Measurements from ENCODE around the gene SLAMF7.

SLAMF7 gene

DNA sequence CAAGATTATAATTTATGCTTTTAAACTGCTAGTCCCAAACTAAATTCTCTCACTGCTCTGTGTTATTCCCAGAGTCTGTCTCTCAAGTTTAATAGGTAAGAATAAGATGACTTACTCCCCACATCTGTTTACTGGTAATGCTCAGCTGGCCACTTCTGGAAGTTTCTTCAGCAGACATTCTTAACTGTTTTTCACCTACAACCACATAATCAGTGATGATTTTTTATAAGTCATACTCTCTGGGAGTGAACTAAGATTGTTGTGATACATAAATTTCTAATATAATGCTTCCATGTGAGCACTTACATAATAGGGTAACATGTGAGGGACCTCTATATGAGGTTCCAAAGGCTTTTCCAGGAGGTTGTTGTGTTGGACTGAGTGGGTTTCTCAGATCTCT is 8.7 kb downstream of the SLAMF7 start:
- TF ChIP-seq POLR2A (IDR thresholded peaks at IDR 0.05; ENCODE audit: low read length) (no peak), GATA1 (IDR thresholded peaks at IDR 0.05; ENCODE audit: low read depth, low read length) (no peak)

GRCh38 chr1:160748181-160748877 is 9.3 kb downstream of the SLAMF7 start:
- TF ChIP-seq GATA1 (IDR thresholded peaks at IDR 0.05; ENCODE audit: low read depth, low read length) (no peak), POLR2A (IDR thresholded peaks at IDR 0.05; ENCODE audit: low read length) (no peak)
- peak; percentile 19 to 31 for DNase-seq

More for the DNA sequence above, 8.7 kb downstream of the SLAMF7 start:
- no peak for DNase-seq

- no peak for DNase-seq
- no peak for TF ChIP-seq POLR2A (IDR thresholded peaks at IDR 0.05; ENCODE audit: low read length)
- TF ChIP-seq GATA1 (IDR thresholded peaks at IDR 0.05; ENCODE audit: low read depth, low read length): no peak
Observed at GRCh38 chr1:160748878-160749269, 9.8 kb downstream of the SLAMF7 start.

DNA sequence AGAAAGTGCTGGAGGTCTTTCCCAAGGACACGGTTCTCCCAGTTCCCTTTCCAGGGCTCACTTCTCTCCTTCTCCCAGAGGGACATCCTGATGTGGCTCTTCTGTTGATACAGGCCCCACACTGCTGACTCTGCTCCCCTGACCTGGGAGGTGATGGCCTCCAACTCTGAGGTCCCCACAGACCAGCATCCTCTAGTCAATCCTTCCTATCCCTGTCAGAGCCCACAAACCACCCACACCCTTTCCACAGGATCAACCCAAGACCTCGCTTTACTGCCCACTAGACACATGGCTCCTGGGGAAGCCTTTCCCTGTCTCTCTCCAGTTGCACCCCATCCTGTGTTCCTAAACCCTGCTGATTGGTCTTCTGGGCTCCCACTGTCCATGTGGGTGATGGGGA is 11.6 kb downstream of the SLAMF7 start:
- TF ChIP-seq POLR2A (IDR thresholded peaks at IDR 0.05; ENCODE audit: low read length): no peak
- no peak for TF ChIP-seq GATA1 (IDR thresholded peaks at IDR 0.05; ENCODE audit: low read depth, low read length)
- DNase-seq: no peak

- TF ChIP-seq POLR2A (IDR thresholded peaks at IDR 0.05; ENCODE audit: low read length) (no peak), GATA1 (IDR thresholded peaks at IDR 0.05; ENCODE audit: low read depth, low read length) (no peak)
- DNase-seq: no peak
Observed at GRCh38 chr1:160752406-160752805, 13.4 kb downstream of the SLAMF7 start.

GRCh38 chr1:160752924-160753323 is 13.9 kb downstream of the SLAMF7 start:
- TF ChIP-seq GATA1 (IDR thresholded peaks at IDR 0.05; ENCODE audit: low read depth, low read length): no peak
- no peak for TF ChIP-seq POLR2A (IDR thresholded peaks at IDR 0.05; ENCODE audit: low read length)
- no peak for DNase-seq

- DNase-seq: no peak
- TF ChIP-seq POLR2A (IDR thresholded peaks at IDR 0.05; ENCODE audit: low read length) (no peak), GATA1 (IDR thresholded peaks at IDR 0.05; ENCODE audit: low read depth, low read length) (no peak)
Observed at GRCh38 chr1:160753594-160753993, 14.5 kb downstream of the SLAMF7 start.

DNA sequence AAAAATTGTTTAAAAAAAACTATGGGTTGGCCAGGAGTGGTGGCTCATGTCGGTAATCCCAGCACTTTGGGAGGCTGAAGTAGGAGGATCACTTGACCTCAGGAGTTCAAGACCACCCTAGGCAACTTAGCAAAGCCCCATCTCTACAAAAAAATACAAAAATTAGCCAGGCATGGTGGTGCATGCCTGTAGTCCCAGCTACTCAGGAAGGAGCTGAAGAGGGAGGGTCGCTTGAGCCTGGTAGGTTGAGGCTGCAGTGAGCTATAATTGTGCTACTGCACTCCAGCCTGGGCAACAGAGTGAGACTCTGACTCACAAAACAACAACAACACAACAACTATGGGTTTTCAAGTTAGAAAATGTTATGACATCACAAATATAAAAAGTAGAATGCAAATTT is 16.4 kb downstream of the SLAMF7 start:
- no peak for TF ChIP-seq POLR2A (IDR thresholded peaks at IDR 0.05; ENCODE audit: low read length)
- TF ChIP-seq GATA1 (IDR thresholded peaks at IDR 0.05; ENCODE audit: low read depth, low read length): no peak

DNA sequence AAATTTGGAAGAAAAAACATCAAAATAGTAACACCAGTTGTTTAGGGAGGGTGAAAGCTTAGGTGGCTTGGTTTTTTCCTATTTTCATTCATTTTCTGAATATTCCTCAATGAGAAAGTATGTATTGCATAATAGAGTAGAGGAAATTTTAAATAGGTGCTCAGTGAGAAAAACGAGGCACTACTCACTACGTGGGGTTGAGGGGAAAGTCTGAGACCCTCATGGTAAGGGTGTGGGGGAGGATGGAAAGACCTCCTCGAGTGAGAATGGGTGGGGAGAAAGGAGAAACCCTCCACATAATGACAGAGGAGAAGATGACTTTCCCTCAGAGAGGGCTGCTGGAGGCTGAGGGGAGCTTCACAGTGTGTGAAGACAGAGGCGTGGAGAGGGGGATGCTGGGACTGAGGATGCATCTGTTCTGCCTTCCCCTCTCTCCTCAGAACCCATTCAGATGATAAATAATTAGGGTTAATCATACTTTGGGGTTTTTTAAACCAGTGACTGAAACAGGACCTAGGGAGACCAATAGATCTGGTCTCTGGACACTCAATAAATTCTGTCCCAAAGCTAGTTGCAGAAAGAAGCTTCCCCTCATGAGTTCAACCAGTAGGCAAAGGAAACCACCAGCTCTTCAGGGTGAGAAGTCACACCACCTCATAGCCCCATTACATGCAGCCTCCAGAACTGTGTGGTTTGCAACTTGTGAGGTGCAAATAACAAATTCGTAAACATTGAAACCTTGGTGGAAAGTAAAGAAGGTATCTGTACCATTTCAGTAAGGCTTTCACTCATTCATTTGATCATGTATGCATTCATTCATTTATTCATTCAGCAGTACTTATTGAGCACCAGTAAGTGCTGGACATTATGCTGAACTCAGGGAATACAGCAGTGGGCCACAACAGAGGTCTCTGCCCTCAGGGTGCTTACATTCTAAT is 17.1 kb downstream of the SLAMF7 start:
- no peak for DNase-seq
- TF ChIP-seq POLR2A (IDR thresholded peaks at IDR 0.05; ENCODE audit: low read length): no peak
- no peak for TF ChIP-seq GATA1 (IDR thresholded peaks at IDR 0.05; ENCODE audit: low read depth, low read length)

More for the DNA sequence above, 16.4 kb downstream of the SLAMF7 start:
- no peak for DNase-seq

DNA sequence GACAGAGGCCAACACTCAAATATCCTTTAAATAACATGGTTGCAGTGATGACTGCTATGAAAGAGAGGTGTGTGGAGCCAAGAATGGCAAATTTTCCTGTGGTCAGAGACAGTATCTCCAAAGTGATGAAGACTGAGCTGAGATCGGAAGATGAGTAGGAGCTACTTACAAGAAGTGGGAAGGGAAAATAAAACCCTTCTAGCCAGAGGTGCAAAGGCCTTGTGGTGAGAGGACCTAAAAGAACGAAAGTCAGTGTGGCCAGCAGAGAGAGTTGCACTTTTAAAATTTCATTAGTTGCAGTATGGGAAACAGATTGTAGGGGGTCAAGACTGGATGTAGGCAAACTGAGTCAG is 17.8 kb downstream of the SLAMF7 start:
- TF ChIP-seq GATA1 (IDR thresholded peaks at IDR 0.05; ENCODE audit: low read depth, low read length): no peak
- TF ChIP-seq POLR2A (IDR thresholded peaks at IDR 0.05; ENCODE audit: low read length): no peak
- no peak for DNase-seq

DNA sequence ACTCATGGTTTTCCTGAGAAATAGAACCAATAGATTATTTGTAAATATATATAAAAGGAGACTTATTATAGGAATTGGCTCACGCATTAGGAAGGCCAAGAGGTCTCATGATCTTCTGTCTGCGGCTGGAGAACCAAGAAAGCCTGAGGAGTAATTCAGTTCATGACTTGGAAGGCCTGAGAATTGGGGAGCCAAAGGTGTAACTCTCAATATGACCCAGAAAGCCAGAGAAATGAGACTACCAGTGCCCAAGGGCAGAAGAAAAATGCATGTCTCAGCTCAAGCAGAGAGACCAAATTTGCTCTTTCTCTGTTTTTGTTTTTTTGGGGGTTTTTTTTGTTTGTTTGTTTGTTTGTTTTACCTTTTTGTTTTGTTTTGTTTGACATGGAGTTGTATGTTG is 19.5 kb downstream of the SLAMF7 start:
- no peak for DNase-seq
- TF ChIP-seq GATA1 (IDR thresholded peaks at IDR 0.05; ENCODE audit: low read depth, low read length): no peak

DNA sequence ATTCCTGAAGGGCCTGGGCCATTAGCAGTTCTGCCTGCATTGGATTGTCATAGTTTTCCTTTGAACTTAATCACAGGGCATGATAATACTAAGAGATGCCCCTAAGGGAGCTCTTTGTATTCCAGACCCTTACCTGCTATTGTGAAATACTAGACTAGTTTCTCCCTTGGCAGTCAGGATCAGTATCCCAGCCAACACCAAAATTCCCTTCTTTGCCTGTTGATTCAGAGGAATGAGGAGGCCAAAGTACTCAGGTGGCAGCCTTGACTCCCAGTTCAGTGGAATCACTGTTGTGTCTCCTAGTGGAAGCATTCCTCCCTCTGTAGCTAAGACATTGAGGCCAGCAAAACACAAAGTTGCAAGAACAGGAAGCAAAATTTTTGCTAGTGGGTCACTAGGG is 20.7 kb downstream of the SLAMF7 start:
- no peak for TF ChIP-seq POLR2A (IDR thresholded peaks at IDR 0.05; ENCODE audit: low read length)
- no peak for TF ChIP-seq GATA1 (IDR thresholded peaks at IDR 0.05; ENCODE audit: low read depth, low read length)
- no peak for DNase-seq

DNA sequence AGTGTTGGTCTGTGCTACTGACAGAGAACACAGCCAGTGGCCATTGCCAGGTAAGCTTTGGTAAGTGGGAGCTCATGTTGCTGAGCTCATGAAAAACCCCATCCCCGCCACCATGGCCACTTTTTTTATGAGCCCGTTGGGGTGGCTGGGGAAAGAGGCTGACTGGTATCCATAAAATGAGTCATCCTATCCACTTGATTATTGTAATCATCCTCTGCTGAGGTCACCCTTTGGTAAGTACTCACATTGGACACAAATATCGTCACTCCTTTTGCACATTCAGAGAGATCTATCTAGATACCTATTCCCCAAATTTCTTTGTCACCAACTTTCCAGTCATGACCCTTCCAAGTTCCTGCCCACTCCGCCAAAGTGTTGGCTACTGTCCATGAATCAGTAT is 22.0 kb downstream of the SLAMF7 start:
- TF ChIP-seq POLR2A (IDR thresholded peaks at IDR 0.05; ENCODE audit: low read length): no peak
- no peak for DNase-seq

DNA sequence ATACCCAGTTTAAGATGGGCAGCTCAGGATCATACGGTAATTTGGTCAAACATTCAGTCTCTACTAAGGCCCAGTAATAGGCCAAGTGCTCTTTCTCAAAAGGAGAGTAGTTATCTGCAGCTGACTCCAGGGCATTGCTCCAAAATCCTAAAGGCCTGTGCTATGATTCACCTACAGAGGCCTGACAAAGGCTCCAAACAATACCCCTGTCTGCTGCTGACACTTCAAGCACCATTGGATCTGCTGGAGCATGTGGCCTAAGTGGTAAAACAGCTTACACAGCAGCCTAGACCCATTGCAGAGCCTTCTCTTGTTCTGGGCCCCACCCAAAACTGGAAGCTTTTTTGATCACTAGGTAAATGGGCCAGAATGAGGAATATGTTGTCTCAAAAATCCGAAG is 22.8 kb downstream of the SLAMF7 start:
- TF ChIP-seq POLR2A (IDR thresholded peaks at IDR 0.05; ENCODE audit: low read length): no peak

GRCh38 chr1:160763993-160764392 is 24.9 kb downstream of the SLAMF7 start:
- no peak for TF ChIP-seq POLR2A (IDR thresholded peaks at IDR 0.05; ENCODE audit: low read length)
- no peak for TF ChIP-seq GATA1 (IDR thresholded peaks at IDR 0.05; ENCODE audit: low read depth, low read length)
- no peak for DNase-seq

More for the DNA sequence above, 22.8 kb downstream of the SLAMF7 start:
- DNase-seq: no peak

All from erythroblast (primary cell).